ENCODE results near the gene EMC8.

EMC8 gene

DNA sequence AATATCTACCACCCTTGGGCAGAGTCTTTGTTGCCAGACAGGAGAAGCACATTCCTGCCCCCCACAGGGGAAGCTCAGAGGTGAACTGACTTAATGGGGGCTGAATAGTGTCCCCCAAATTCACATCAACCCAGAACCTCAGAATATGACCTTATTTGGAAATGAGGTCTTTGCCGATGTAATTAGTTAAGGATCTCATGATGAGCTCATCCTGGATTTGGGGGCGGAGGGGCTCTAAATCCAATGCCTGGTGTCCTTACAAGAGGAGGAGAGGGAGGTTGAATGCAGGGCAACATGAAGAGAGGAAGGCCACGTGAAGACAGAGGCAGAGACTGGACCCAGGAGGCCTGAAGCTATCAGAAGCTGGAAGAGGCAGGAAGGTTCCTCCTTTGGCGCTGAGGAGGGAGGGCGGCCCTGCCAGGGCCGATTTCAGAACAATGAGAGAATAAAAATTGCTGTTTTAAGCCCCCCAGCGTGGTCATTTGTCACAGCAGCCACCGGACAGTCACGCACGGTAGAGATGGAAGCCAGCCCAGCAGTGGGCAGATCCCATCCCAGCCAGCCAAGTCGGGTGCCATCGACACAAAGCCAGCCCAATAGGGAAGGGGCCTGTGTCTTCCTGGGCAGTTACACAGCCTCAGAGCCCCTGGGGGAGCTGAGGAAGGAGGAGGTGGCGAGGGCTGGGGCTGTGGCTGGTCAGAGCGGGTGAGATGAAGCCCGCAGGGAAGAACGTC is 69.7 kb downstream of the EMC8 start:
- DNase-seq (ENCODE audit: low spot score), result no peak

DNA sequence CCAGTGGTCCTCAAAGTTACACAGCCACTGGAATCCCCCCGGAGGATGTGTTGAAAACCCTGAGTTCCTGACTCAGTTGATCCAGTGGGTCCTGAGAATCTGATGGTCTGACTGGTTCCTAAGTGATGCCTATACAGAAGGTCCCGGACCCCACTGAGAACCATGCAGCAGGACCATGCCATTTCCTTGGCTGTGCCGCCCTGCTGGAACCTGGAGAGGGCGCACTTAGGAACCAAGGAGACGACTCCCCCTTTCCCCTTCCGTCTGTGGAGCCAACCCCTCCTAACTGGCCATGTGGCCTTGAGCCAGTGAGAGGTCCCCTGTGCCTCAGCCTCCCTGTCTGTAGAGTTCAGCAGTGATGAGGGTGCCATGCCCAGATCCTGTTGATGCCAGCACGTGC is 70.5 kb downstream of the EMC8 start:
- no peak for DNase-seq (ENCODE audit: low spot score)
